HEK293 (cell line): ENCODE data around the gene CHD2.

ENCODE experiments used
- CTCF ChIA-PET: fragments of 350-600 bp; formaldehyde crosslinking; extraction: SDS; loops from one replicate; lab custom pipeline; 2021; ENCODE audit warnings: antibody characterized with exemption; lab: Yijun Ruan, JAX
- POLR2A ChIA-PET: fragments of 300-600 bp; formaldehyde crosslinking; extraction: SDS; loops from one replicate; lab custom pipeline; 2020; ENCODE audit warnings: antibody characterized with exemption, inconsistent platforms; lab: Yijun Ruan, JAX
- H3K27ac ChIP-seq: fragments of 200-500 bp; sonication (Bioruptor generic); 2 replicates; pipeline ENCODE4 v1.5.1; 2014; ENCODE audit warnings: low read depth, low read length, control low read depth, inconsistent platforms; ENCODE audit errors: extremely low read depth
- H3K36me3 ChIP-seq, 2 experiments: fragments of 200-500 bp in 1 of 2; sonication (Bioruptor generic) in 1 of 2; 1 replicate in 1 of 2; 2 replicates in 1 of 2; pipeline ENCODE4 v1.5.1; 2014 to 2017; ENCODE audit warnings: inconsistent platforms in 2 of 2, low read length in 2 of 2; ENCODE audit not compliant: control insufficient read depth in 2 of 2, insufficient read depth in 1 of 2
- H3K4me1 ChIP-seq: fragments of 200-500 bp; sonication (Bioruptor generic); 2 replicates; pipeline ENCODE4 v1.5.1; 2014; ENCODE audit warnings: mild to moderate bottlenecking, low read length, inconsistent platforms; ENCODE audit not compliant: control insufficient read depth, insufficient read depth
- H3K4me3 ChIP-seq: 2 replicates; pipeline ENCODE4 v1.5.1; 2011; ENCODE audit warnings: low read depth, mild to moderate bottlenecking, control low read depth, low read length, moderate library complexity
- H3K9me3 ChIP-seq: fragments of 200-500 bp; sonication (Bioruptor generic); 2 replicates; pipeline ENCODE4 v1.5.1; 2014; ENCODE audit warnings: low read depth, low read length, inconsistent platforms; ENCODE audit not compliant: control insufficient read depth, insufficient read depth
- GLI4 ChIP-seq: fragments of 450-650 bp; formaldehyde crosslinking; IDR thresholded peaks from 2 replicates; pipeline ENCODE4 v1.5.1; 2016; ENCODE audit warnings: missing biosample characterization, missing genetic modification characterization
- GLIS1 ChIP-seq: fragments of 450-650 bp; formaldehyde crosslinking; IDR thresholded peaks from 2 replicates; pipeline ENCODE4 v1.5.1; 2016; ENCODE audit warnings: missing biosample characterization, missing genetic modification characterization
- SP3 ChIP-seq: fragments of 450-650 bp; formaldehyde crosslinking; IDR thresholded peaks from 2 replicates; pipeline ENCODE4 v1.5.1; 2016; ENCODE audit warnings: missing biosample characterization, missing genetic modification characterization
- ZBTB17 ChIP-seq: fragments of 450-650 bp; formaldehyde crosslinking; IDR thresholded peaks from 2 replicates; pipeline ENCODE4 v1.5.1; 2016; ENCODE audit warnings: missing biosample characterization, missing genetic modification characterization
- ZBTB7A ChIP-seq: fragments of 450-650 bp; formaldehyde crosslinking; IDR thresholded peaks from 2 replicates; pipeline ENCODE4 v1.5.1; 2016; ENCODE audit warnings: low read depth, missing biosample characterization, missing genetic modification characterization
- ZFP37 ChIP-seq: fragments of 450-650 bp; formaldehyde crosslinking; IDR thresholded peaks from 2 replicates; pipeline ENCODE4 v1.5.1; 2016; ENCODE audit warnings: missing biosample characterization, missing genetic modification characterization
- ZNF133 ChIP-seq: fragments of 450-650 bp; formaldehyde crosslinking; IDR thresholded peaks from 2 replicates; pipeline ENCODE4 v1.5.1; 2016; ENCODE audit warnings: missing biosample characterization, missing genetic modification characterization
- ZNF239 ChIP-seq: fragments of 450-650 bp; formaldehyde crosslinking; IDR thresholded peaks from 2 replicates; pipeline ENCODE4 v1.5.1; 2016; ENCODE audit warnings: missing biosample characterization, missing genetic modification characterization
- ZNF302 ChIP-seq: fragments of 450-650 bp; formaldehyde crosslinking; IDR thresholded peaks from 2 replicates; pipeline ENCODE4 v1.5.1; 2016; ENCODE audit warnings: missing biosample characterization, missing genetic modification characterization, low read depth
- ZNF335 ChIP-seq: fragments of 450-650 bp; formaldehyde crosslinking; conservative IDR thresholded peaks from 2 replicates; pipeline ENCODE4 v1.5.1; 2016; ENCODE audit warnings: missing biosample characterization, missing genetic modification characterization
- ZNF341 ChIP-seq: fragments of 450-650 bp; formaldehyde crosslinking; IDR thresholded peaks from 2 replicates; pipeline ENCODE4; 2016; ENCODE audit warnings: low read depth, missing biosample characterization, missing genetic modification characterization
- ZNF354C ChIP-seq: fragments of 450-650 bp; formaldehyde crosslinking; IDR thresholded peaks from 2 replicates; pipeline ENCODE4 v1.5.1; 2016; ENCODE audit warnings: missing biosample characterization, missing genetic modification characterization, low read depth, borderline replicate concordance
- ZNF391 ChIP-seq: fragments of 450-650 bp; formaldehyde crosslinking; IDR thresholded peaks from 2 replicates; pipeline ENCODE4 v1.5.1; 2016; ENCODE audit warnings: low read depth, missing biosample characterization, missing genetic modification characterization, borderline replicate concordance
- ZNF394 ChIP-seq: fragments of 450-650 bp; formaldehyde crosslinking; IDR thresholded peaks from 2 replicates; pipeline ENCODE4 v1.5.1; 2016; ENCODE audit warnings: missing biosample characterization, missing genetic modification characterization, mild to moderate bottlenecking, moderate library complexity, borderline replicate concordance
- ZNF433 ChIP-seq: fragments of 450-650 bp; formaldehyde crosslinking; IDR thresholded peaks from 2 replicates; pipeline ENCODE4 v1.5.1; 2016; ENCODE audit warnings: missing biosample characterization, missing genetic modification characterization, low read depth
- ZNF501 ChIP-seq: fragments of 450-650 bp; formaldehyde crosslinking; IDR thresholded peaks from 2 replicates; pipeline ENCODE4 v1.5.1; 2016; ENCODE audit warnings: missing biosample characterization, missing genetic modification characterization
- ZNF510 ChIP-seq: fragments of 450-650 bp; formaldehyde crosslinking; IDR thresholded peaks from 2 replicates; pipeline ENCODE4 v1.5.1; 2018; ENCODE audit warnings: mild to moderate bottlenecking, missing genetic modification characterization, missing biosample characterization; ENCODE audit not compliant: insufficient replicate concordance
- ZNF549 ChIP-seq: fragments of 450-650 bp; IDR thresholded peaks from 2 replicates; pipeline ENCODE4 v1.5.1; 2018; ENCODE audit warnings: missing biosample characterization, missing genetic modification characterization, mild to moderate bottlenecking, inconsistent platforms, moderate library complexity
- ZNF624 ChIP-seq: fragments of 450-650 bp; formaldehyde crosslinking; IDR thresholded peaks from 2 replicates; pipeline ENCODE4 v1.5.1; 2017; ENCODE audit warnings: missing biosample characterization, missing genetic modification characterization
- ZNF776 ChIP-seq: fragments of 450-650 bp; formaldehyde crosslinking; IDR thresholded peaks from 2 replicates; pipeline ENCODE4 v1.5.0; 2017; ENCODE audit warnings: missing biosample characterization, missing genetic modification characterization, borderline replicate concordance
- ZSCAN16 ChIP-seq: fragments of 450-650 bp; formaldehyde crosslinking; IDR thresholded peaks from 2 replicates; pipeline ENCODE4 v1.5.1; 2016; ENCODE audit warnings: missing biosample characterization, missing genetic modification characterization
- ZXDB ChIP-seq: fragments of 450-650 bp; formaldehyde crosslinking; IDR thresholded peaks from 2 replicates; pipeline ENCODE4 v1.5.1; 2016; ENCODE audit warnings: missing biosample characterization, missing genetic modification characterization
- TF ChIP-seq, protein P1 (sequence below): fragments of 450-650 bp; formaldehyde crosslinking; IDR thresholded peaks from 2 replicates; pipeline ENCODE4 v1.5.1; 2017; ENCODE audit warnings: missing biosample characterization, missing genetic modification characterization
- TF ChIP-seq, protein P2 (sequence below): fragments of 450-650 bp; formaldehyde crosslinking; IDR thresholded peaks from 2 replicates; pipeline ENCODE4 v1.5.1; 2017; ENCODE audit warnings: missing biosample characterization, missing genetic modification characterization
- TF ChIP-seq, protein P3 (sequence below): fragments of 450-650 bp; formaldehyde crosslinking; IDR thresholded peaks from 2 replicates; pipeline ENCODE4 v1.5.1; 2016; ENCODE audit warnings: missing biosample characterization, missing genetic modification characterization, borderline replicate concordance
- TF ChIP-seq, protein P4 (sequence below): fragments of 450-650 bp; formaldehyde crosslinking; IDR thresholded peaks from 2 replicates; pipeline ENCODE4 v1.5.1; 2016; ENCODE audit warnings: missing biosample characterization, missing genetic modification characterization
- TF ChIP-seq, protein P5 (sequence below): fragments of 450-650 bp; formaldehyde crosslinking; IDR thresholded peaks from 2 replicates; pipeline ENCODE4 v1.5.1; 2016; ENCODE audit warnings: missing biosample characterization, missing genetic modification characterization
- TF ChIP-seq, protein P6 (sequence below): fragments of 450-650 bp; formaldehyde crosslinking; IDR thresholded peaks from 2 replicates; pipeline ENCODE4 v1.5.1; 2016; ENCODE audit warnings: missing biosample characterization, missing genetic modification characterization, low read depth

Gene CHD2

DNA sequence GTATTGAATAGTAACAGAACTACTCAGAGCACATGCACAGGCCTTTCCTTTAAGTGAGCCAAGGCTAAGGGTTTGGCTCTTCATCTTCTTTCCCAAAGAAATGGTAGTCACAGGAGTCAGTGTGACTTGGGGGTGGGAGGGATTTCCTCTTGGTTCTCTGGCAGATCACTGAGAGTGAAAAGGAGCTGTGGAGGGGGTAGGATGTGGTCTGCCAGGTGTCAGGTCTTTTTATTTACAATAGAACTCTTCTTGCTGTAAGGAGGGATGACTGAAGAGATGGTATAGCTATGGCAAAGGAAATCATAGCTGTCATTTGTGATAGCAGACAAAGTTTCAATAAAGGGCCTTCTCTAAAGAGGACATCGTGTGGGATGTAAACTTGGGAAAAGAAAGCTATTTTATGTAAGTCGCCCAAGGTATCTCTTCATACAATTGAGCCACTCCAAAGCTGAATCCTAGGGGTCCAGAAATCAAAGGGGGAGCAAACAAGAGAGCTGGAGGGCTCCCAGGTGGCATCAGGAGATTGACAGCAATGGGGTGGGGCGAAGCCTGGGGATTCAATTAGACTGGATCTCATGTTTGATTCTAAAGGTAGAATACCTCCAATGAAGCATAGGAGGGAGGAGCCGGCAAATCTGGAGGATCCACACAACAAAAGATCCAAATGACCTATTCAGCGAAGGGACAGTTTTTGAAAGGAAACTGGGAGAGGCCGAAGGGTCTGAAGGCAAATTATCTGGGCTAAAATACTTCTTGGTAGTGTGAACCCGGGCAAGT, 20.0 kb upstream of the CHD2 start:
- CTCF ChIA-PET = interaction anchor here (0.8 to 1.0 kb wide), 2 partner anchors 72 to 83 kb away, joined by 3 to 4 read pairs; no protein-coding TSS in a partner anchor

DNA sequence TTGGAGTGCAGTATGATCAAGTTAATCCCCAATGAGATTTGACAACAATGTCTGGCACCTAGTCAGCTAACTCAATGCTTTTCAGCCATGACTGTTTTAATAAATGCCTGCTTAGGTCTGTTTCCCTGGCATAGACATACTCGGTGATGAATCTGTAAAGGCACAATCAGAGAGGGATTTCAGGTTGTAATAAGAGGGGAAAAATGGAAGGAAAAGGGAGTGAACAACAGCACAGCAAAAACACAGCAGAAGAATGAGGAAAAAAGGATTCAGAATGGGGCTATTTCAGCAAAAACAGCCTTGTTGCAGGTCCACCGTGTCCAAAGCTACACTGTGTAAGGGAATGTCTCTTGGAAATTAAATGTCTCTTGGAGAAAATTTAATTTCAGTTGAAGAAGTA, 19.3 kb upstream of the CHD2 start:
- H3K36me3 ChIP-seq = peaks cover 0 to 4% of the 10 kb centered on the region in 2 experiments; a peak in 2 of 3 replicates
- peaks cover 10% of the 10 kb centered on the region for H3K4me1 ChIP-seq
- ChIA-PET CTCF (interaction anchor here (2.3 kb wide), 1 partner anchor 72 kb away, joined by 15 read pairs; no protein-coding TSS in a partner anchor), POLR2A (interaction anchor here (1.5 to 9.3 kb wide), 6 partner anchors 11 to 70 kb away, joined by 3 to 280 read pairs (median 210); partner anchors contain the start of gene CHD2)
- H3K9me3 ChIP-seq = no peaks in the 10 kb centered on the region
- no peak overlapping the region for H3K4me3 ChIP-seq
- no peak overlapping the region; the same call in 1 of the 2 replicates for H3K27ac ChIP-seq
- TF ChIP-seq SP3 (no peak), ZBTB7A (tag by site-specific recombination) (no peak), ZNF510 (tag by site-specific recombination) (no peak), ZNF624 (no peak), GLI4 (no peak), ZNF776 (tag by site-specific recombination) (no peak), ZNF391 (tag by site-specific recombination) (no peak), ZNF239 (tag by site-specific recombination) (no peak), ZNF394 (no peak), ZNF335 (tag by site-specific recombination) (peak; percentile 77), ZNF302 (tag by site-specific recombination) (no peak), ZNF501 (tag by site-specific recombination) (no peak), ZBTB17 (tag by site-specific recombination) (peak; percentile 21; the same call in 1 of the 2 replicates)
- TF ChIP-seq, protein P1, sequence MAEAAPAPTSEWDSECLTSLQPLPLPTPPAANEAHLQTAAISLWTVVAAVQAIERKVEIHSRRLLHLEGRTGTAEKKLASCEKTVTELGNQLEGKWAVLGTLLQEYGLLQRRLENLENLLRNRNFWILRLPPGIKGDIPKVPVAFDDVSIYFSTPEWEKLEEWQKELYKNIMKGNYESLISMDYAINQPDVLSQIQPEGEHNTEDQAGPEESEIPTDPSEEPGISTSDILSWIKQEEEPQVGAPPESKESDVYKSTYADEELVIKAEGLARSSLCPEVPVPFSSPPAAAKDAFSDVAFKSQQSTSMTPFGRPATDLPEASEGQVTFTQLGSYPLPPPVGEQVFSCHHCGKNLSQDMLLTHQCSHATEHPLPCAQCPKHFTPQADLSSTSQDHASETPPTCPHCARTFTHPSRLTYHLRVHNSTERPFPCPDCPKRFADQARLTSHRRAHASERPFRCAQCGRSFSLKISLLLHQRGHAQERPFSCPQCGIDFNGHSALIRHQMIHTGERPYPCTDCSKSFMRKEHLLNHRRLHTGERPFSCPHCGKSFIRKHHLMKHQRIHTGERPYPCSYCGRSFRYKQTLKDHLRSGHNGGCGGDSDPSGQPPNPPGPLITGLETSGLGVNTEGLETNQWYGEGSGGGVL (tag by site-specific recombination) = no peak
- TF ChIP-seq, protein P2, sequence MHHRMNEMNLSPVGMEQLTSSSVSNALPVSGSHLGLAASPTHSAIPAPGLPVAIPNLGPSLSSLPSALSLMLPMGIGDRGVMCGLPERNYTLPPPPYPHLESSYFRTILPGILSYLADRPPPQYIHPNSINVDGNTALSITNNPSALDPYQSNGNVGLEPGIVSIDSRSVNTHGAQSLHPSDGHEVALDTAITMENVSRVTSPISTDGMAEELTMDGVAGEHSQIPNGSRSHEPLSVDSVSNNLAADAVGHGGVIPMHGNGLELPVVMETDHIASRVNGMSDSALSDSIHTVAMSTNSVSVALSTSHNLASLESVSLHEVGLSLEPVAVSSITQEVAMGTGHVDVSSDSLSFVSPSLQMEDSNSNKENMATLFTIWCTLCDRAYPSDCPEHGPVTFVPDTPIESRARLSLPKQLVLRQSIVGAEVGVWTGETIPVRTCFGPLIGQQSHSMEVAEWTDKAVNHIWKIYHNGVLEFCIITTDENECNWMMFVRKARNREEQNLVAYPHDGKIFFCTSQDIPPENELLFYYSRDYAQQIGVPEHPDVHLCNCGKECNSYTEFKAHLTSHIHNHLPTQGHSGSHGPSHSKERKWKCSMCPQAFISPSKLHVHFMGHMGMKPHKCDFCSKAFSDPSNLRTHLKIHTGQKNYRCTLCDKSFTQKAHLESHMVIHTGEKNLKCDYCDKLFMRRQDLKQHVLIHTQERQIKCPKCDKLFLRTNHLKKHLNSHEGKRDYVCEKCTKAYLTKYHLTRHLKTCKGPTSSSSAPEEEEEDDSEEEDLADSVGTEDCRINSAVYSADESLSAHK (tag by site-specific recombination) = no peak
- TF ChIP-seq, protein P3, sequence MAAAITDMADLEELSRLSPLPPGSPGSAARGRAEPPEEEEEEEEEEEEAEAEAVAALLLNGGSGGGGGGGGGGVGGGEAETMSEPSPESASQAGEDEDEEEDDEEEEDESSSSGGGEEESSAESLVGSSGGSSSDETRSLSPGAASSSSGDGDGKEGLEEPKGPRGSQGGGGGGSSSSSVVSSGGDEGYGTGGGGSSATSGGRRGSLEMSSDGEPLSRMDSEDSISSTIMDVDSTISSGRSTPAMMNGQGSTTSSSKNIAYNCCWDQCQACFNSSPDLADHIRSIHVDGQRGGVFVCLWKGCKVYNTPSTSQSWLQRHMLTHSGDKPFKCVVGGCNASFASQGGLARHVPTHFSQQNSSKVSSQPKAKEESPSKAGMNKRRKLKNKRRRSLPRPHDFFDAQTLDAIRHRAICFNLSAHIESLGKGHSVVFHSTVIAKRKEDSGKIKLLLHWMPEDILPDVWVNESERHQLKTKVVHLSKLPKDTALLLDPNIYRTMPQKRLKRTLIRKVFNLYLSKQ = no peak

More for the DNA sequence above, 20.0 kb upstream of the CHD2 start:
- TF ChIP-seq ZNF433 (tag by site-specific recombination) = no peak
- no peak for TF ChIP-seq ZXDB (tag by site-specific recombination)
- no peak for TF ChIP-seq GLIS1 (tag by site-specific recombination)
- TF ChIP-seq, protein P4, sequence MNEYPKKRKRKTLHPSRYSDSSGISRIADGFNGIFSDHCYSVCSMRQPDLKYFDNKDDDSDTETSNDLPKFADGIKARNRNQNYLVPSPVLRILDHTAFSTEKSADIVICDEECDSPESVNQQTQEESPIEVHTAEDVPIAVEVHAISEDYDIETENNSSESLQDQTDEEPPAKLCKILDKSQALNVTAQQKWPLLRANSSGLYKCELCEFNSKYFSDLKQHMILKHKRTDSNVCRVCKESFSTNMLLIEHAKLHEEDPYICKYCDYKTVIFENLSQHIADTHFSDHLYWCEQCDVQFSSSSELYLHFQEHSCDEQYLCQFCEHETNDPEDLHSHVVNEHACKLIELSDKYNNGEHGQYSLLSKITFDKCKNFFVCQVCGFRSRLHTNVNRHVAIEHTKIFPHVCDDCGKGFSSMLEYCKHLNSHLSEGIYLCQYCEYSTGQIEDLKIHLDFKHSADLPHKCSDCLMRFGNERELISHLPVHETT (tag by site-specific recombination) = no peak
- no peak for TF ChIP-seq ZNF354C (tag by site-specific recombination)
- no peak for TF ChIP-seq ZNF341 (tag by site-specific recombination)
- no peak for TF ChIP-seq ZNF133 (tag by site-specific recombination)
- TF ChIP-seq ZSCAN16 (tag by site-specific recombination) = no peak
- TF ChIP-seq, protein P5, sequence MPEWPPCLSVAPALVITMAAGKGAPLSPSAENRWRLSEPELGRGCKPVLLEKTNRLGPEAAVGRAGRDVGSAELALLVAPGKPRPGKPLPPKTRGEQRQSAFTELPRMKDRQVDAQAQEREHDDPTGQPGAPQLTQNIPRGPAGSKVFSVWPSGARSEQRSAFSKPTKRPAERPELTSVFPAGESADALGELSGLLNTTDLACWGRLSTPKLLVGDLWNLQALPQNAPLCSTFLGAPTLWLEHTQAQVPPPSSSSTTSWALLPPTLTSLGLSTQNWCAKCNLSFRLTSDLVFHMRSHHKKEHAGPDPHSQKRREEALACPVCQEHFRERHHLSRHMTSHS (tag by site-specific recombination) = no peak
- no peak for TF ChIP-seq ZNF549 (tag by site-specific recombination)
- TF ChIP-seq ZFP37 (tag by site-specific recombination) = no peak
- TF ChIP-seq ZBTB7A (tag by site-specific recombination) = no peak
- TF ChIP-seq, protein P6, sequence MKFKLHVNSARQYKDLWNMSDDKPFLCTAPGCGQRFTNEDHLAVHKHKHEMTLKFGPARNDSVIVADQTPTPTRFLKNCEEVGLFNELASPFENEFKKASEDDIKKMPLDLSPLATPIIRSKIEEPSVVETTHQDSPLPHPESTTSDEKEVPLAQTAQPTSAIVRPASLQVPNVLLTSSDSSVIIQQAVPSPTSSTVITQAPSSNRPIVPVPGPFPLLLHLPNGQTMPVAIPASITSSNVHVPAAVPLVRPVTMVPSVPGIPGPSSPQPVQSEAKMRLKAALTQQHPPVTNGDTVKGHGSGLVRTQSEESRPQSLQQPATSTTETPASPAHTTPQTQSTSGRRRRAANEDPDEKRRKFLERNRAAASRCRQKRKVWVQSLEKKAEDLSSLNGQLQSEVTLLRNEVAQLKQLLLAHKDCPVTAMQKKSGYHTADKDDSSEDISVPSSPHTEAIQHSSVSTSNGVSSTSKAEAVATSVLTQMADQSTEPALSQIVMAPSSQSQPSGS = no peak
- no peak overlapping the region for H3K4me3 ChIP-seq
- H3K27ac ChIP-seq = no peak overlapping the region
- peaks cover 8% of the 10 kb centered on the region for H3K4me1 ChIP-seq
- POLR2A ChIA-PET = interaction anchor here (1.5 to 9.3 kb wide), 5 partner anchors 22 to 69 kb away, joined by 3 to 280 read pairs (median 226); partner anchors contain the start of gene CHD2
- no peaks in the 10 kb centered on the region for H3K36me3 ChIP-seq
- no peaks in the 10 kb centered on the region for H3K9me3 ChIP-seq
